ENCODE data around the gene ENO4.

Gene ENO4

DNA sequence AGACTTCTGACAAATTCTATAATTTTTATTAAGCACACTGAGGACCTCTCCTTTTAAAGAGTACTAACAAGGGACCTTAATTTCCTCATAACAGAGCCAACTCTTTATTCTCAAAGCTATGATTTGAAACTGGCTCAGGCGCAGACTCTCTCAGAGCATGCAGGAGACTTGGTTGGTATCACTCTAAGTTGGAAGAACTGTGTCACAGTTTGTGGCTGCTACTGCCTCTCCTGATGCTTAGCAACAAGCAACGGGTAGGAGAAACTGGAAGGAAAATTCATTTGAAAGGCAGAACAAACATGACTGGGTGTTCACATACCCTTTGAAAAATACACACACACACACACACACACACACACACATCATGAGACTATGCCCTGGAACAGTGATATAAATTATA, 33.3 kb downstream of the ENO4 start:
- TF ChIP-seq, protein P1, sequence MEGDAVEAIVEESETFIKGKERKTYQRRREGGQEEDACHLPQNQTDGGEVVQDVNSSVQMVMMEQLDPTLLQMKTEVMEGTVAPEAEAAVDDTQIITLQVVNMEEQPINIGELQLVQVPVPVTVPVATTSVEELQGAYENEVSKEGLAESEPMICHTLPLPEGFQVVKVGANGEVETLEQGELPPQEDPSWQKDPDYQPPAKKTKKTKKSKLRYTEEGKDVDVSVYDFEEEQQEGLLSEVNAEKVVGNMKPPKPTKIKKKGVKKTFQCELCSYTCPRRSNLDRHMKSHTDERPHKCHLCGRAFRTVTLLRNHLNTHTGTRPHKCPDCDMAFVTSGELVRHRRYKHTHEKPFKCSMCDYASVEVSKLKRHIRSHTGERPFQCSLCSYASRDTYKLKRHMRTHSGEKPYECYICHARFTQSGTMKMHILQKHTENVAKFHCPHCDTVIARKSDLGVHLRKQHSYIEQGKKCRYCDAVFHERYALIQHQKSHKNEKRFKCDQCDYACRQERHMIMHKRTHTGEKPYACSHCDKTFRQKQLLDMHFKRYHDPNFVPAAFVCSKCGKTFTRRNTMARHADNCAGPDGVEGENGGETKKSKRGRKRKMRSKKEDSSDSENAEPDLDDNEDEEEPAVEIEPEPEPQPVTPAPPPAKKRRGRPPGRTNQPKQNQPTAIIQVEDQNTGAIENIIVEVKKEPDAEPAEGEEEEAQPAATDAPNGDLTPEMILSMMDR (IDR thresholded peaks at IDR 0.05; ENCODE audit: borderline replicate concordance, control extremely low read depth, extremely low read depth, insufficient read depth, missing control alignments): no peak
- in situ Hi-C loops (cut with MboI; ENCODE audit: low sequenced_read_pairs, unreplicated experiment): no loop called here
- no peak for DNase-seq (ENCODE audit: low spot score)

GRCh38 chr10:116886772-116887171, 37.5 kb downstream of the ENO4 start:
- in situ Hi-C loops (cut with MboI; ENCODE audit: low sequenced_read_pairs, unreplicated experiment): no loop called here
- TF ChIP-seq, protein P1 (IDR thresholded peaks at IDR 0.05; ENCODE audit: borderline replicate concordance, control extremely low read depth, extremely low read depth, insufficient read depth, missing control alignments): no peak
- no peak for DNase-seq (ENCODE audit: low spot score)

DNA sequence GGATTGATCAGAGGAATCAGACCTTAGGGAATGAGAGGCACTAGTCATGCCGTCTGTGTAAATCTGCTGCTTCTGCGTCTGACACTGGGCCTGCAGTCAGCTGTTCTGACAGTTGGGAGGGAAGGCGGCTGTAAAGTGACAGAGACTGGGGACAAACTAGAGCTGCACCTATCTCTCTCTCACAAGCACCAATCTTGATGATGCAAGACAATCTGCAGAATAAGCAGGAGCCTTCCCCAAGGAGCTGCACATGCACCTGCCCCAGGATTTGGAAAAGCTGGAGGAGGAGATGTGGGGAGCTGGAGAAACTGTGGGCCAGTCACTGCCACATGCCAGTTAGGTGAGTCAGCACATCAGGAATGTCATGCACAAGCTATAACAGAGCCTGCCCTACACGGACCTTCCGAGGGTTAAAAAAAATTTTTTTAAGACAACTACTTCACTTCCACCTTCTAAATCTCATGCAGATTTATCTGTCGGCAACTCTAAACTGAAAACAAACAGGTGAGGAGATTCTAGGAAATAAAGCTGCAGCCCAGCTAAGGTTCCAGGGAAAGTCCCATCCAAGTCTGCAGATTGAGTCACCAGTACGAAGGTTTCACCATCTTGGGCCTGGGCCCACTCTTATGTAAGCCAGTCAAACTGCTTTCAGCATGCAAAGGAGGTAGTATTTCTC, 39.2 kb downstream of the ENO4 start:
- DNase-seq (ENCODE audit: low spot score): no peak

DNA sequence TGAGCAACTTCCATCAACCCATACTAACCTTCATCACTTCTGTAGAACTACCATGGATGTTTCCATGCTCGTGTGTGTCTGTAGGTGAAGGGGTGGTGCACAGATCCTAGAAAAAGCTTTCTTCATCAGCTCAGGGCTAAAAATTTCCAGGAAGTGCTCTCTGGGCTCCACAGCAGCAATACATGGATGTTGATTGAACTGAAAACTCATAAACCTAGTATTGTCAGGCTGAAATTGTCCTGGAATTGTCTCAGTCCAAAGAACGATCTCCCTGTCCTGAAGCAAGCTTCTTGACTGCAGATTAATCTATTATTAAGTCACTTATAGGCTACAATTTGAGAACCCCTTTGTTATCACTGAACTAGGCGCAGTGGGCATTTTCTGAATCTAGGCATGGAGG, 39.8 kb downstream of the ENO4 start:
- no peak for DNase-seq (ENCODE audit: low spot score)
- in situ Hi-C loops (cut with MboI; ENCODE audit: low sequenced_read_pairs, unreplicated experiment): no loop called here
- TF ChIP-seq, protein P1 (IDR thresholded peaks at IDR 0.05; ENCODE audit: borderline replicate concordance, control extremely low read depth, extremely low read depth, insufficient read depth, missing control alignments): no peak

More for the DNA sequence above, 39.2 kb downstream of the ENO4 start:
- in situ Hi-C loops (cut with MboI; ENCODE audit: low sequenced_read_pairs, unreplicated experiment): no loop called here
- TF ChIP-seq, protein P1 (IDR thresholded peaks at IDR 0.05; ENCODE audit: borderline replicate concordance, control extremely low read depth, extremely low read depth, insufficient read depth, missing control alignments): no peak

DNA sequence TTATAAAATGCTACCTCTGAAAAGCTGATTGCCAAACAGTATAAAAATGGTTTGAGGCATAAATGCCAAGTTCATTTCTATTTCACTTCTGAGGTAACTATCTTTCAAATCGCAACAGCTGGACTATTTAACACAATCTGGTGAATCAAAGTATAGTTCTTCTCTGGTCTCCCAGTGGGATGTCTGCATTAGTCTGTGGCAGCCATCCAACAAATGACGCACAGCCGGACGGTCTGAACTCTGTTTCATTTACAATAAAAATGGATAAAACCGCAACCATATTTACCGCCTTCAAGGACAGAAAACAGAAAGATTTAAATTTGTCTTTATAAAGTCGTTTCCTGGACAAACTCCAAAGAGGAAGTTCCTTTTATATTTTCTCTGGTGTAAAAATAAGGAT, 41.9 kb downstream of the ENO4 start:
- TF ChIP-seq, protein P1 (IDR thresholded peaks at IDR 0.05; ENCODE audit: borderline replicate concordance, control extremely low read depth, extremely low read depth, insufficient read depth, missing control alignments): no peak
- DNase-seq (ENCODE audit: low spot score): no peak
- in situ Hi-C loops (cut with MboI; ENCODE audit: low sequenced_read_pairs, unreplicated experiment): no loop called here

DNA sequence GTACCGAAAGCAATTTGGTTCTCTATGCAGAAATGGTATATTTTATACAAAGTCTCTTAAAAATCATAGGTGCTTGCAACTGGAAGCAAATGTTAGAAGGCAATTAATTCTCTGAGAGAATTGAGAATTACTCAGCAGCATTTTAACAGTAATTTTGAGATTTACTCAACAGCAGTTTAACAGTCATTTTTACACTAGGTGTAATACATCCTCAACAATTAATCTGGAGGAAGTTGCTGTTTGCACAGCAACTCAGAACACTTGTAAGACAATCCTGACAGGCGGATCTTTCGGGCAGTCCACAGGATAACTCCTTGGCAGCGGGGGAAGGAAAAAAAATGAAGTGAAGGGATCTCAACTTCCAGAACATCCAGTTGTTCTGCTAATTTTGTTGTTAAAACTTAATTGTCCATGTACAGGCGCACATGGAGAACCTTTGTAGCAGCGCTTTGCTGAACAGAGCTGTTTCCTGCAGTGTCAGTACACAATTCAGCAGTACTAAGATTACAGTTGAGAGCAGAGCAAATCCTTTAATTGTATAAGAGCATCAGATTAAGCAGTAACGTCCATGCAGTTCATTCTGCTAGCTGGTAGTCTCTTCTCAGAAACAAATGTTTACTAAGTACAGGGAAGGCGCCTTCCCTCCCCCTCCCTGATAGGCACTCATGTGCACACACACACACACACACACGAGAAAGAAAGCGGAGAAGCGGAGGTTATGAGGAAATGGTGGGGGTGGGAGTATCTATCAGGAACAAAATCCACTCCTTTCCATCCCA, 43.8 kb downstream of the ENO4 start:
- TF ChIP-seq, protein P1 (IDR thresholded peaks at IDR 0.05; ENCODE audit: borderline replicate concordance, control extremely low read depth, extremely low read depth, insufficient read depth, missing control alignments): no peak
- DNase-seq (ENCODE audit: low spot score): no peak

More for the DNA sequence above, 43.8 kb downstream of the ENO4 start:
- in situ Hi-C loops (cut with MboI; ENCODE audit: low sequenced_read_pairs, unreplicated experiment): no loop called here

All from GM13976 (cell line).